ENCODE data around the gene TTLL5. TPM values are rescaled to one million over a fixed set of nuclear protein-coding genes. Genes with fewer than 3 reads are reported as not detected.
A peak's percentile ranks its signal among the peaks of the same experiment; 100 is the strongest.

The TTLL5 gene
- total and polyA plus RNA-seq, 2 of the 13 experiments (the other 11 are each of a cell fraction or from before 2014, with no cell fraction given) = 11.8 to 18.8 TPM

- CTCF ChIA-PET (ENCODE audit: low intra/inter-chr PET ratio, low total read pairs) = no interaction called here
- H3K36me3 ChIP-seq (replicated peaks in 1 of 2; ENCODE audit: control insufficient read depth in 1 of 2, insufficient read depth in 2 of 2, low read length in 2 of 2) = peaks cover 1 to 4% of the 10 kb centered on the region in 2 experiments; a peak in 1 of 5 replicates
- H3K9ac ChIP-seq (ENCODE audit: insufficient read depth, low read depth, low read length) = no peak overlapping the region
- TF ChIP-seq ZNF816 (CRISPR knock-in tag; IDR thresholded peaks at IDR 0.05; ENCODE audit: borderline replicate concordance) (no peak), ZBTB43 (CRISPR knock-in tag; conservative IDR thresholded peaks at IDR 0.05) (no peak), CTCF (CRISPR knock-in tag; IDR thresholded peaks at IDR 0.05) (peak; percentile 42), TFAP4 (IDR thresholded peaks at IDR 0.05; ENCODE audit: borderline replicate concordance, low read depth) (peak; percentile 63; the same call in 1 of the 2 replicates), ZNF574 (CRISPR knock-in tag; IDR thresholded peaks at IDR 0.05) (peak; percentile 90), ATF4 (CRISPR knock-in tag; IDR thresholded peaks at IDR 0.05) (no peak), STAG1 (CRISPR knock-in tag; IDR thresholded peaks at IDR 0.05) (peak; percentile 13; the same call in 1 of the 2 replicates), ZMYM4 (CRISPR knock-in tag; IDR thresholded peaks at IDR 0.05) (peak; percentile 74; the same call in 1 of the 2 replicates)
- BruUV-seq (replicated peaks) = no TSS peak
- H3K79me2 ChIP-seq (ENCODE audit: insufficient read depth, low read length) = no peaks in the 10 kb centered on the region
- intact Hi-C loops (cut with micrococcal nuclease; ENCODE audit: unreplicated experiment) (no loop called here), in situ Hi-C loops (cut with HindIII; ENCODE audit: extremely low pct_ligation_motif_present, low pct_unique_long_range_greater_than_20kb) (no loop called here)
- H4K20me1 ChIP-seq (ENCODE audit: insufficient read depth, low read length) = no peaks in the 10 kb centered on the region
- DNase-seq (ENCODE audit: low spot score) = no peak
- no peak overlapping the region for H3K27ac ChIP-seq (ENCODE audit: extremely low read length, insufficient read depth, low read length)
- no peaks in the 10 kb centered on the region for H3K4me1 ChIP-seq (ENCODE audit: insufficient read depth, low read length)
- H2AFZ ChIP-seq (ENCODE audit: low read length) = no peak overlapping the region
- 100% methylated on average over 5 of the region's 5 CpGs for WGBS (ENCODE audit: low lambda C conversion rate)
- H3K27me3 ChIP-seq (ENCODE audit: control insufficient read depth in 1 of 2, insufficient read depth in 2 of 2, low read length in 2 of 2) = no peaks in the 10 kb centered on the region
- FAIRE-seq = no peak
- no peak overlapping the region for H3K4me2 ChIP-seq (ENCODE audit: low read depth, low read length)
- no peak overlapping the region for H3K4me3 ChIP-seq (replicated peaks in 1 of 3; ENCODE audit: insufficient read depth in 1 of 3, low read depth in 2 of 3, low read length in 3 of 3)
- no peak for ATAC-seq
- POLR2A ChIA-PET = no interaction called here
- no peaks in the 10 kb centered on the region for H3K9me3 ChIP-seq (ENCODE audit: low read length)
These were observed 139.7 kb downstream of the TTLL5 start for GRCh38 chr14:75800792-75801191.
